Measurements from ENCODE around the gene DMRT1. TPM values are rescaled to one million over a fixed set of nuclear protein-coding genes. Genes with fewer than 3 reads are reported as not detected.
A peak's percentile ranks its signal among the peaks of the same experiment; 100 is the strongest.

DMRT1 gene
- total RNA-seq, 1 donor from 2014 or later = not detected

GRCh38 chr9:893115-893514 is 51.6 kb downstream of the DMRT1 start:
- Mint-ChIP-seq H3K9me3 (ENCODE audit: low read depth) (no peaks in the 10 kb centered on the region), H3K36me3 (ENCODE audit: low read depth) (no peaks in the 10 kb centered on the region), H3K27me3 (ENCODE audit: low read depth) (peaks cover 24% of the 10 kb centered on the region), H3K4me3 (ENCODE audit: unreplicated experiment) (no peak overlapping the region), H3K27ac (ENCODE audit: unreplicated experiment) (no peak overlapping the region), H3K4me1 (ENCODE audit: low read depth) (peaks cover 3% of the 10 kb centered on the region)
- no peak for DNase-seq (ENCODE audit: low spot score)
- no peak for TF ChIP-seq CTCF (IDR thresholded peaks at IDR 0.05)

GRCh38 chr9:893843-894420 is 52.4 kb downstream of the DMRT1 start:
- no peaks in the 10 kb centered on the region for H3K9me3 Mint-ChIP-seq (ENCODE audit: low read depth)
- DNase-seq (ENCODE audit: low spot score) = no peak
- H3K4me1 Mint-ChIP-seq (ENCODE audit: low read depth) = peaks cover 3% of the 10 kb centered on the region
- TF ChIP-seq CTCF (IDR thresholded peaks at IDR 0.05) = peak; percentile 86
- no peak overlapping the region for H3K27ac Mint-ChIP-seq (ENCODE audit: unreplicated experiment)
- H3K27me3 Mint-ChIP-seq (ENCODE audit: low read depth) = peaks cover 27% of the 10 kb centered on the region
- H3K4me3 Mint-ChIP-seq (ENCODE audit: unreplicated experiment) = no peak overlapping the region
- no peaks in the 10 kb centered on the region for H3K36me3 Mint-ChIP-seq (ENCODE audit: low read depth)

DNA sequence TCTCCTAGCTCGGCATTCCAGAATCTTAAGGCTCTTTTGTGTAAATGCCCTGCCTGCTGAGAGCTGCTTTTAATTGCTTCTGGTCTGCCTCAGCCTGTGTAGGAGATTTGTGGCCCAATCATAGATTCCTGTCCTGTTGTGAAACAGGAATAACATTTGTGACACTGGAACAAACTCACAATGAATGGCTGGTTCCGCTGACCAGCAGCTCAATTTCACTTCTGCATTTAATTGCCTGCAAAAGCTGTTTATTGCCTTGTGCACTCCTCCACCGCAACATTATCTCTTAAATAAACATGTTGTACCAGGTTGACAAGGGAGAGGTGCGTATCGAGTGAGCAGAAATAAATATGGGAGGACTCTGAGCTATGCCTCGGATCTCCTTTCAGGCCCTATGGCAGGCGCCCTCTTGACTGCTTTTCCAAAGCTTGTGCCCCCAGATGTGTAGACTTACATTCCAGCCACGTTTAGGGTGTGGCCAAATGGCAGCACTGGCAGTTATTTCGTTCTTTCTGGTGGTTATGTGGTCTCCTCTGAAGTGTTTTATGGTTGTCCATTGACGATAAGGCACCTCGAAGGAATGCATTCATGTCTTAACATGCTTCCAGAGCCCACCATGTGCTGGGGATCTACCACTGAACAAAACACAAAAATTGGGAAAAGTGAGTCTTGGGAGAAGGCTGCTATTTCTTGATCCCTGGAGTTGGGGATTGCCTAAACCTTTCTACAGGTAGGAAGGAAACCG is 58.1 kb downstream of the DMRT1 start:
- Mint-ChIP-seq H3K4me3 (ENCODE audit: unreplicated experiment) (no peak overlapping the region), H3K36me3 (ENCODE audit: low read depth) (no peaks in the 10 kb centered on the region), H3K9me3 (ENCODE audit: low read depth) (no peaks in the 10 kb centered on the region), H3K27ac (ENCODE audit: unreplicated experiment) (no peak overlapping the region), H3K27me3 (ENCODE audit: low read depth) (peaks cover 33% of the 10 kb centered on the region), H3K4me1 (ENCODE audit: low read depth) (no peaks in the 10 kb centered on the region)
- no peak for DNase-seq (ENCODE audit: low spot score)
- TF ChIP-seq CTCF (IDR thresholded peaks at IDR 0.05) = no peak

GRCh38 chr9:903886-904285 is 62.4 kb downstream of the DMRT1 start:
- no peak for TF ChIP-seq CTCF (IDR thresholded peaks at IDR 0.05)
- Mint-ChIP-seq H3K9me3 (ENCODE audit: low read depth) (no peaks in the 10 kb centered on the region), H3K4me3 (ENCODE audit: unreplicated experiment) (no peak overlapping the region), H3K27me3 (ENCODE audit: low read depth) (peaks cover 45% of the 10 kb centered on the region), H3K36me3 (ENCODE audit: low read depth) (no peaks in the 10 kb centered on the region), H3K4me1 (ENCODE audit: low read depth) (no peaks in the 10 kb centered on the region), H3K27ac (ENCODE audit: unreplicated experiment) (no peak overlapping the region)
- DNase-seq (ENCODE audit: low spot score) = no peak

- Mint-ChIP-seq H3K36me3 (ENCODE audit: low read depth) (no peaks in the 10 kb centered on the region), H3K27me3 (ENCODE audit: low read depth) (peaks cover 46% of the 10 kb centered on the region), H3K9me3 (ENCODE audit: low read depth) (no peaks in the 10 kb centered on the region), H3K4me1 (ENCODE audit: low read depth) (no peaks in the 10 kb centered on the region), H3K4me3 (ENCODE audit: unreplicated experiment) (no peak overlapping the region), H3K27ac (ENCODE audit: unreplicated experiment) (no peak overlapping the region)
- TF ChIP-seq CTCF (IDR thresholded peaks at IDR 0.05) = no peak
- no peak for DNase-seq (ENCODE audit: low spot score)
These were observed 64.4 kb downstream of the DMRT1 start for GRCh38 chr9:905906-906305.
